ENCODE results near the gene KLK10. TPM values are rescaled to one million over a fixed set of nuclear protein-coding genes. Genes with fewer than 3 reads are reported as not detected.

The KLK10 gene
- total RNA-seq, 4 donors from 2014 or later, result 0.22 to 3.1 (median 1.4) TPM; not detected in 1

GRCh38 chr19:50969413-50969760 is 50.1 kb downstream of the KLK10 start, which contains the start of gene KLK6:
KLK6 (minus strand) TSS chr19:50969591; CDS start chr19:50968104, 1,487 bp downstream.
- Histone ChIP-seq H3K4me3 (no peak within 1 kb of the TSS), H3K36me3 (no peaks in the 10 kb centered on the region), H3K9me3 (no peaks in the 10 kb centered on the region), H3K27me3 (peaks cover 0 to 4% of the 10 kb centered on the region in 2 donors), H3K27ac (peak within 1 kb of the TSS in 1 of 4 donors; percentile 44), H3K4me1 (peaks cover 0 to 9% (median 0%) of the 10 kb centered on the region in 4 donors)
- TF ChIP-seq EP300 (IDR thresholded peaks at IDR 0.05) (peak in 1 of 2 donors; percentile 21), POLR2A (IDR thresholded peaks at IDR 0.05) (no peak)
- WGBS, 2 donors, result 47 to 63% methylated on average over 18 to 19 of the region's 19 CpGs
- no peak for DNase-seq (ENCODE audit: low spot score in 2 of 2)

GRCh38 chr19:50968716-50969412 is 50.6 kb downstream of the KLK10 start:
- no peak for DNase-seq (ENCODE audit: low spot score in 2 of 2)
- Histone ChIP-seq H3K36me3 (no peaks in the 10 kb centered on the region), H3K4me3 (no peak overlapping the region), H3K27ac (peak overlapping the region in 1 of 4 donors; percentile 44), H3K4me1 (peaks cover 0 to 9% (median 0%) of the 10 kb centered on the region in 4 donors), H3K9me3 (no peaks in the 10 kb centered on the region), H3K27me3 (peaks cover 0 to 4% of the 10 kb centered on the region in 2 donors)
- TF ChIP-seq POLR2A (IDR thresholded peaks at IDR 0.05) (no peak), EP300 (IDR thresholded peaks at IDR 0.05) (no peak), CTCF (IDR thresholded peaks at IDR 0.05) (no peak)
- 20 to 32% methylated on average over 7 of the region's 7 CpGs for WGBS, 2 donors

- Histone ChIP-seq H3K27me3 (peaks cover 0 to 4% of the 10 kb centered on the region in 2 donors), H3K4me3 (no peak overlapping the region), H3K9me3 (no peaks in the 10 kb centered on the region), H3K36me3 (no peaks in the 10 kb centered on the region), H3K4me1 (peaks cover 0 to 9% (median 0%) of the 10 kb centered on the region in 4 donors), H3K27ac (no peak overlapping the region)
- WGBS, 2 donors, result 41 to 54% methylated on average over 20 of the region's 20 CpGs
- no peak for TF ChIP-seq CTCF (IDR thresholded peaks at IDR 0.05)
- TF ChIP-seq EP300 (IDR thresholded peaks at IDR 0.05), result no peak
- no peak for TF ChIP-seq POLR2A (IDR thresholded peaks at IDR 0.05)
- no peak for DNase-seq (ENCODE audit: low spot score in 2 of 2)
Measured at GRCh38 chr19:50967929-50968715, 51.4 kb downstream of the KLK10 start.

- H3K9me3 ChIP-seq, result peaks cover 0 to 9% (median 0%) of the 10 kb centered on the region in 4 donors
- TF ChIP-seq POLR2A (IDR thresholded peaks at IDR 0.05) (no peak), EP300 (IDR thresholded peaks at IDR 0.05) (no peak), CTCF (IDR thresholded peaks at IDR 0.05) (no peak)
- H3K27me3 ChIP-seq, result peaks cover 0 to under 1% of the 10 kb centered on the region in 2 donors
- no peak overlapping the region for H3K4me3 ChIP-seq
- no peak for DNase-seq (ENCODE audit: low spot score in 2 of 2)
- H3K36me3 ChIP-seq, result no peaks in the 10 kb centered on the region
- 86 to 99% methylated on average over 3 of the region's 3 CpGs for WGBS, 2 donors
- no peak overlapping the region for H3K27ac ChIP-seq
- H3K4me1 ChIP-seq, result peaks cover 0 to 7% (median 0%) of the 10 kb centered on the region in 4 donors
Measured at GRCh38 chr19:50964266-50964665, 55.2 kb downstream of the KLK10 start.

GRCh38 chr19:50963381-50963780 is 56.1 kb downstream of the KLK10 start:
- no peak overlapping the region for H3K4me3 ChIP-seq
- WGBS, 2 donors, result 91 to 97% methylated on average over 6 of the region's 6 CpGs
- peaks cover 0 to 9% (median 0%) of the 10 kb centered on the region in 4 donors for H3K9me3 ChIP-seq
- no peak for DNase-seq (ENCODE audit: low spot score in 2 of 2)
- no peak overlapping the region for H3K27ac ChIP-seq
- H3K27me3 ChIP-seq, result no peaks in the 10 kb centered on the region
- no peak for TF ChIP-seq EP300 (IDR thresholded peaks at IDR 0.05)
- no peak for TF ChIP-seq POLR2A (IDR thresholded peaks at IDR 0.05)
- TF ChIP-seq CTCF (IDR thresholded peaks at IDR 0.05), result no peak
- H3K4me1 ChIP-seq, result no peaks in the 10 kb centered on the region
- no peaks in the 10 kb centered on the region for H3K36me3 ChIP-seq

Other genes with a start within 250 kb of the KLK10 start
- gene GPR32, start 249.2 kb downstream of the KLK10 start, total RNA-seq, result not detected
- not detected for gene ACP4, start 229.3 kb downstream of the KLK10 start, total RNA-seq
- 1 to 10 TPM in 2 of 4 donors, under 1 TPM in 1, not detected in 1; 0.78 to 1.8 (median 1.5) TPM for gene KLK1, start 195.9 kb downstream of the KLK10 start, total RNA-seq
- not detected for gene KLK15, start 186.1 kb downstream of the KLK10 start, total RNA-seq
- gene KLK3, start 164.8 kb downstream of the KLK10 start, total RNA-seq, result not detected
- gene KLK2, start 146.3 kb downstream of the KLK10 start, total RNA-seq, result not detected
- 1 to 10 TPM in 1 of 4 donors, under 1 TPM in 1, not detected in 2; 0.59 to 1.2 TPM for gene KLK4, start 108.3 kb downstream of the KLK10 start, total RNA-seq
- gene KLK5, start 66.7 kb downstream of the KLK10 start, total RNA-seq, result not detected
- 1 to 10 TPM in 3 of 4 donors, not detected in 1; 2.1 to 5.9 (median 2.5) TPM for gene KLK6, start 50.1 kb downstream of the KLK10 start, total RNA-seq
- gene KLK7, start 35.8 kb downstream of the KLK10 start, total RNA-seq, result 1 to 10 TPM in 3 of 4 donors, under 1 TPM in 1; 0.90 to 7.6 (median 4.6) TPM
- gene KLK8, start 18.1 kb downstream of the KLK10 start, total RNA-seq, result 1 to 10 TPM in 3 of 4 donors, not detected in 1; 1.6 to 2.2 (median 1.9) TPM
- gene KLK11, start 6.9 kb upstream of the KLK10 start, total RNA-seq, result 1 to 10 TPM in 1 of 4 donors, not detected in 3; 1.3 TPM
- not detected for gene KLK12, start 15.3 kb upstream of the KLK10 start, total RNA-seq
- gene KLK13, start 45.4 kb upstream of the KLK10 start, total RNA-seq, result under 1 TPM in 1 of 4 donors, not detected in 3; 0.63 TPM
- not detected for gene KLK14, start 63.2 kb upstream of the KLK10 start, total RNA-seq
- gene CTU1, start 88.7 kb upstream of the KLK10 start, total RNA-seq, result 10 to 100 TPM in 3 of 4 donors, 1 to 10 TPM in 1; 7.4 to 25.5 (median 18.3) TPM
- gene SIGLEC9, start 105.2 kb upstream of the KLK10 start, total RNA-seq, result 10 to 100 TPM in 1 of 4 donors, 1 to 10 TPM in 3; 4.2 to 18.0 (median 5.0) TPM
- gene SIGLEC7, start 122.6 kb upstream of the KLK10 start, total RNA-seq, result 1 to 10 TPM in 2 of 4 donors, under 1 TPM in 2; 0.42 to 7.5 (median 1.1) TPM
- gene CD33, start 205.4 kb upstream of the KLK10 start, total RNA-seq, result 10 to 100 TPM in 1 of 4 donors, 1 to 10 TPM in 3; 2.9 to 27.0 (median 8.9) TPM
- not detected for gene SIGLECL1, start 231.4 kb upstream of the KLK10 start, total RNA-seq